Stimulated activated naive B cell treated with anti-CD40 and anti-IgM and Interleukin-4, amounts not matched to agents 10 μg/mL and 1 μg/mL and 100 μg/mL, for 72 hours (primary cell): ENCODE results near the gene RAE1.

Experiments
- ATAC-seq, 2 donors: fragments of 150-1000 bp; cut with Tn5 transposase; replicated peaks; 2 replicates each; pipeline ENCODE4 v1.10.0; 2021; ENCODE audit warnings: moderate library complexity in 1 of 2
- DNase-seq: peaks from one replicate; pipeline ENCODE4 v3.0.0; 2021
- H3K27ac Mint-ChIP-seq: one replicate; pipeline ENCODE4 v1.8.0; 2022; ENCODE audit warnings: mild to moderate bottlenecking, mixed read lengths
- H3K27me3 Mint-ChIP-seq, 2 donors: one replicate each; pipeline ENCODE4 v1.8.0; 2022; ENCODE audit warnings: mixed read lengths in 2 of 2
- H3K36me3 Mint-ChIP-seq, 2 donors: one replicate each; pipeline ENCODE4 v1.8.0; 2022; ENCODE audit warnings: mixed read lengths in 2 of 2, mild to moderate bottlenecking in 1 of 2
- H3K4me1 Mint-ChIP-seq, 2 donors: one replicate each; pipeline ENCODE4 v1.8.0; 2022; ENCODE audit warnings: mixed read lengths in 2 of 2, mild to moderate bottlenecking in 1 of 2
- H3K4me3 Mint-ChIP-seq, 2 donors: one replicate each; pipeline ENCODE4 v1.8.0; 2022; ENCODE audit warnings: mild to moderate bottlenecking in 2 of 2, mixed read lengths in 2 of 2, moderate library complexity in 1 of 2
- H3K9me3 Mint-ChIP-seq, 2 donors: one replicate each; pipeline ENCODE4 v1.8.0; 2022; ENCODE audit warnings: mixed read lengths in 2 of 2, mild to moderate bottlenecking in 1 of 2

The RAE1 gene

GRCh38 chr20:57351042-57351783 is at the start of gene RAE1:
Gene RAE1, plus strand, starts transcription at chr20:57351255. Its CDS starts 2,784 bp downstream, at chr20:57354039.
- H3K36me3 Mint-ChIP-seq: peaks cover 9 to 10% of the 10 kb centered on the region in 2 donors
- H3K9me3 Mint-ChIP-seq: no peaks in the 10 kb centered on the region
- peak within 1 kb of the TSS; percentile 89 to 91 for H3K4me3 Mint-ChIP-seq
- H3K27me3 Mint-ChIP-seq: peaks cover 10 to 14% of the 10 kb centered on the region in 2 donors
- H3K4me1 Mint-ChIP-seq: peaks cover 8 to 15% of the 10 kb centered on the region in 2 donors
- peak within 1 kb of the TSS; percentile 92 for H3K27ac Mint-ChIP-seq
- DNase-seq (peak; percentile 86), ATAC-seq (peak; percentile 88 to 90)

GRCh38 chr20:57306747-57307146 is 44.3 kb upstream of the RAE1 start:
- Mint-ChIP-seq H3K27me3 (peaks cover 34 to 42% of the 10 kb centered on the region in 2 donors), H3K36me3 (no peaks in the 10 kb centered on the region), H3K4me3 (no peak overlapping the region), H3K27ac (no peak overlapping the region), H3K4me1 (no peaks in the 10 kb centered on the region), H3K9me3 (peaks cover 0 to 2% of the 10 kb centered on the region in 2 donors)
- ATAC-seq: no peak
- no peak for DNase-seq

GRCh38 chr20:57308451-57309271 is 42.4 kb upstream of the RAE1 start:
- H3K9me3 Mint-ChIP-seq: no peaks in the 10 kb centered on the region
- ATAC-seq (no peak), DNase-seq (no peak)
- no peaks in the 10 kb centered on the region for H3K36me3 Mint-ChIP-seq
- no peak overlapping the region for H3K27ac Mint-ChIP-seq
- no peaks in the 10 kb centered on the region for H3K4me1 Mint-ChIP-seq
- peaks cover 27 to 31% of the 10 kb centered on the region in 2 donors for H3K27me3 Mint-ChIP-seq
- H3K4me3 Mint-ChIP-seq: no peak overlapping the region

GRCh38 chr20:57309544-57310115 is 41.4 kb upstream of the RAE1 start:
- Mint-ChIP-seq H3K4me1 (no peaks in the 10 kb centered on the region), H3K4me3 (no peak overlapping the region), H3K27ac (no peak overlapping the region), H3K9me3 (no peaks in the 10 kb centered on the region), H3K36me3 (no peaks in the 10 kb centered on the region), H3K27me3 (peaks cover 21 to 22% of the 10 kb centered on the region in 2 donors)
- DNase-seq: no peak
- no peak for ATAC-seq

- no peak for ATAC-seq
- Mint-ChIP-seq H3K4me1 (no peaks in the 10 kb centered on the region), H3K36me3 (no peaks in the 10 kb centered on the region), H3K27me3 (peaks cover 9 to 23% of the 10 kb centered on the region in 2 donors), H3K27ac (no peak overlapping the region), H3K9me3 (no peaks in the 10 kb centered on the region), H3K4me3 (no peak overlapping the region)
- no peak for DNase-seq
Observed at GRCh38 chr20:57310821-57311514, 40.1 kb upstream of the RAE1 start.

- DNase-seq (no peak), ATAC-seq (no peak)
- Mint-ChIP-seq H3K4me3 (no peak overlapping the region), H3K27me3 (peaks cover 6 to 20% of the 10 kb centered on the region in 2 donors), H3K4me1 (no peaks in the 10 kb centered on the region), H3K27ac (no peak overlapping the region), H3K36me3 (no peaks in the 10 kb centered on the region), H3K9me3 (no peaks in the 10 kb centered on the region)
Observed at GRCh38 chr20:57312138-57312537, 38.9 kb upstream of the RAE1 start.

GRCh38 chr20:57313230-57313629 is 37.8 kb upstream of the RAE1 start:
- DNase-seq (no peak), ATAC-seq (no peak)
- Mint-ChIP-seq H3K36me3 (no peaks in the 10 kb centered on the region), H3K4me1 (no peaks in the 10 kb centered on the region), H3K27ac (no peak overlapping the region), H3K27me3 (peaks cover 6 to 27% of the 10 kb centered on the region in 2 donors), H3K9me3 (no peaks in the 10 kb centered on the region), H3K4me3 (no peak overlapping the region)

GRCh38 chr20:57313951-57314350 is 37.1 kb upstream of the RAE1 start:
- no peak for ATAC-seq
- Mint-ChIP-seq H3K27me3 (peaks cover 12 to 31% of the 10 kb centered on the region in 2 donors), H3K4me3 (no peak overlapping the region), H3K4me1 (no peaks in the 10 kb centered on the region), H3K27ac (no peak overlapping the region), H3K36me3 (no peaks in the 10 kb centered on the region), H3K9me3 (no peaks in the 10 kb centered on the region)
- no peak for DNase-seq

GRCh38 chr20:57315083-57315975 is 35.7 kb upstream of the RAE1 start:
- Mint-ChIP-seq H3K27ac (no peak overlapping the region), H3K27me3 (peaks cover 22 to 32% of the 10 kb centered on the region in 2 donors)
- ATAC-seq: no peak

GRCh38 chr20:57315976-57316480 is 35.0 kb upstream of the RAE1 start:
- Mint-ChIP-seq H3K9me3 (no peaks in the 10 kb centered on the region), H3K36me3 (no peaks in the 10 kb centered on the region), H3K4me1 (no peaks in the 10 kb centered on the region), H3K27ac (no peak overlapping the region), H3K27me3 (peaks cover 25 to 33% of the 10 kb centered on the region in 2 donors), H3K4me3 (no peak overlapping the region)
- DNase-seq (no peak), ATAC-seq (no peak)

More at GRCh38 chr20:57315083-57315975, 35.7 kb upstream of the RAE1 start:
- no peaks in the 10 kb centered on the region for H3K9me3 Mint-ChIP-seq
- no peaks in the 10 kb centered on the region for H3K4me1 Mint-ChIP-seq
- H3K4me3 Mint-ChIP-seq: no peak overlapping the region
- DNase-seq: no peak
- no peaks in the 10 kb centered on the region for H3K36me3 Mint-ChIP-seq

- H3K27me3 Mint-ChIP-seq: peaks cover 32 to 39% of the 10 kb centered on the region in 2 donors
- ATAC-seq: no peak
- H3K36me3 Mint-ChIP-seq: no peaks in the 10 kb centered on the region
- no peak for DNase-seq
- no peak overlapping the region for H3K4me3 Mint-ChIP-seq
- no peak overlapping the region for H3K27ac Mint-ChIP-seq
- H3K4me1 Mint-ChIP-seq: no peaks in the 10 kb centered on the region
- no peaks in the 10 kb centered on the region for H3K9me3 Mint-ChIP-seq
Observed at GRCh38 chr20:57316795-57317201, 34.3 kb upstream of the RAE1 start.

- no peaks in the 10 kb centered on the region for H3K36me3 Mint-ChIP-seq
Observed at GRCh38 chr20:57317316-57317788, 33.7 kb upstream of the RAE1 start.

GRCh38 chr20:57317789-57318371 is 33.2 kb upstream of the RAE1 start:
- no peak overlapping the region for H3K4me3 Mint-ChIP-seq
- H3K27ac Mint-ChIP-seq: no peak overlapping the region
- ATAC-seq (no peak), DNase-seq (no peak)
- H3K36me3 Mint-ChIP-seq: no peaks in the 10 kb centered on the region
- H3K9me3 Mint-ChIP-seq: no peaks in the 10 kb centered on the region
- peaks cover 0 to 1% of the 10 kb centered on the region in 2 donors for H3K4me1 Mint-ChIP-seq
- peaks cover 43 to 50% of the 10 kb centered on the region in 2 donors for H3K27me3 Mint-ChIP-seq

More at GRCh38 chr20:57317316-57317788, 33.7 kb upstream of the RAE1 start:
- ATAC-seq: no peak
- Mint-ChIP-seq H3K27ac (no peak overlapping the region), H3K4me3 (no peak overlapping the region), H3K9me3 (no peaks in the 10 kb centered on the region), H3K4me1 (no peaks in the 10 kb centered on the region), H3K27me3 (peaks cover 37 to 45% of the 10 kb centered on the region in 2 donors)
- DNase-seq: no peak
